NB4 (cell line): ENCODE results near the gene C20orf141.
"Not testable (repeated sequence)": the region's sequence is repeated elsewhere in the genome, so short reads cannot be mapped to it uniquely, and the experiment has no call there.

Experiments
- POLR2A ChIP-seq: IDR thresholded peaks from 2 replicates; pipeline ENCODE4 v1.6.1; 2011; ENCODE audit warnings: mild to moderate bottlenecking; ENCODE audit not compliant: insufficient read length; ENCODE audit errors: extremely low read depth
- TF ChIP-seq, protein P1 (sequence below): IDR thresholded peaks from one replicate; pipeline ENCODE4 v1.5.1; 2012; ENCODE audit warnings: low read depth, low read length

DNA sequence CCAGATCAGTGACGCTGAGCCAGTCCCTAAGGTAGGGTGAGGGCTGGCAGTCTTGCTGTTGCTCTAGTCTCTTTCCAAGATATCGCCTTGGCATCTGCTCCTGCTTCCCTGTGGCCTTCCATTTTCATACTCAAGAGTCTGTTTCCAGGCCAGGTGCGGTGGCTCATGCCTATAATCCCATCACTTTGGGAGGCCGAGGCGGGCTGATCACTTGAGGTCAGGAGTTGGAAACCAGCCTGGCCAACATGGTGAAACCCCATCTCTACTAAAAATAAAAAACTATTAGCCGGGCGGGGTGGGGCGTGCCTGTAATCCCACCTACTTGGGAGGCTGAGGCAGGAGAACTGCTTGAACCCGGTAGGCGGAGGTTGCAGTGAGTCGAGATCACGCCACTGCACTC is 44.7 kb upstream of the C20orf141 start:
- TF ChIP-seq, protein P1, sequence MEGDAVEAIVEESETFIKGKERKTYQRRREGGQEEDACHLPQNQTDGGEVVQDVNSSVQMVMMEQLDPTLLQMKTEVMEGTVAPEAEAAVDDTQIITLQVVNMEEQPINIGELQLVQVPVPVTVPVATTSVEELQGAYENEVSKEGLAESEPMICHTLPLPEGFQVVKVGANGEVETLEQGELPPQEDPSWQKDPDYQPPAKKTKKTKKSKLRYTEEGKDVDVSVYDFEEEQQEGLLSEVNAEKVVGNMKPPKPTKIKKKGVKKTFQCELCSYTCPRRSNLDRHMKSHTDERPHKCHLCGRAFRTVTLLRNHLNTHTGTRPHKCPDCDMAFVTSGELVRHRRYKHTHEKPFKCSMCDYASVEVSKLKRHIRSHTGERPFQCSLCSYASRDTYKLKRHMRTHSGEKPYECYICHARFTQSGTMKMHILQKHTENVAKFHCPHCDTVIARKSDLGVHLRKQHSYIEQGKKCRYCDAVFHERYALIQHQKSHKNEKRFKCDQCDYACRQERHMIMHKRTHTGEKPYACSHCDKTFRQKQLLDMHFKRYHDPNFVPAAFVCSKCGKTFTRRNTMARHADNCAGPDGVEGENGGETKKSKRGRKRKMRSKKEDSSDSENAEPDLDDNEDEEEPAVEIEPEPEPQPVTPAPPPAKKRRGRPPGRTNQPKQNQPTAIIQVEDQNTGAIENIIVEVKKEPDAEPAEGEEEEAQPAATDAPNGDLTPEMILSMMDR = not testable (repeated sequence)
- TF ChIP-seq POLR2A = not testable (repeated sequence)
